Sigmoid colon (tissue), 4 donors: ENCODE data around the gene ATIC.

Experiments used
- EP300 ChIP-seq, 4 donors: sonication (generic); formaldehyde crosslinking; IDR thresholded peaks; one replicate each; pipeline ENCODE4 v1.6.1; 2017; ENCODE audit warnings: antibody characterized with exemption in 4 of 4
- POLR2AphosphoS5 ChIP-seq, 4 donors: sonication (generic); formaldehyde crosslinking; IDR thresholded peaks; one replicate each; pipeline ENCODE4 v1.6.1; 2017; ENCODE audit warnings: antibody characterized with exemption in 4 of 4
- TF ChIP-seq, protein P1 (sequence below), 4 experiments: fragments of 450-650 bp in 3 of 4; fragments of 200-600 bp in 1 of 4; IDR thresholded peaks; one replicate each; pipeline ENCODE4 v1.5.1; 2016 to 2019; ENCODE audit warnings: antibody characterized with exemption in 4 of 4, mild to moderate bottlenecking in 3 of 4, moderate library complexity in 2 of 4

DNA sequence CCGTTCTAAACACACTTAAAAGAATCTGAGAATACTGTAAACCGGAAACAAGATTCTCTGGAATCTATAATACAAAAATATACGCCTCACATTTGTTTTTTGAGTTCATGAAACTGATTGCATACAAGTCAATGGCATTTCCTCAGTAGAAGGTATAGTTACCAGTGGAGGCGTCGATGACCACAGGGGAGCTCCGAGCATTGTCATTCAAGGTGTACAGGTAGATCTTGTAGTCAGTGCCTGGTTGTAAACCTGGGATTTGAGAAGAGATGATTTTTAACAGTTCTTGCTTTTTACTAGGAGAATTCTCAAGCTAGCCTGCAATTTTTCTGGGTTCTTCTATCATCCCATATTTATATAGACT is 63.6 kb downstream of the ATIC start:
- TF ChIP-seq, protein P1, sequence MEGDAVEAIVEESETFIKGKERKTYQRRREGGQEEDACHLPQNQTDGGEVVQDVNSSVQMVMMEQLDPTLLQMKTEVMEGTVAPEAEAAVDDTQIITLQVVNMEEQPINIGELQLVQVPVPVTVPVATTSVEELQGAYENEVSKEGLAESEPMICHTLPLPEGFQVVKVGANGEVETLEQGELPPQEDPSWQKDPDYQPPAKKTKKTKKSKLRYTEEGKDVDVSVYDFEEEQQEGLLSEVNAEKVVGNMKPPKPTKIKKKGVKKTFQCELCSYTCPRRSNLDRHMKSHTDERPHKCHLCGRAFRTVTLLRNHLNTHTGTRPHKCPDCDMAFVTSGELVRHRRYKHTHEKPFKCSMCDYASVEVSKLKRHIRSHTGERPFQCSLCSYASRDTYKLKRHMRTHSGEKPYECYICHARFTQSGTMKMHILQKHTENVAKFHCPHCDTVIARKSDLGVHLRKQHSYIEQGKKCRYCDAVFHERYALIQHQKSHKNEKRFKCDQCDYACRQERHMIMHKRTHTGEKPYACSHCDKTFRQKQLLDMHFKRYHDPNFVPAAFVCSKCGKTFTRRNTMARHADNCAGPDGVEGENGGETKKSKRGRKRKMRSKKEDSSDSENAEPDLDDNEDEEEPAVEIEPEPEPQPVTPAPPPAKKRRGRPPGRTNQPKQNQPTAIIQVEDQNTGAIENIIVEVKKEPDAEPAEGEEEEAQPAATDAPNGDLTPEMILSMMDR (IDR thresholded peaks at IDR 0.05) = no peak
- TF ChIP-seq EP300 (IDR thresholded peaks at IDR 0.05) = no peak
- no peak for TF ChIP-seq POLR2AphosphoS5 (IDR thresholded peaks at IDR 0.05)
